Measurements from ENCODE around the gene PRMT6.
"Not testable (repeated sequence)": the region's sequence is repeated elsewhere in the genome, so short reads cannot be mapped to it uniquely, and the experiment has no call there.

The PRMT6 gene

DNA sequence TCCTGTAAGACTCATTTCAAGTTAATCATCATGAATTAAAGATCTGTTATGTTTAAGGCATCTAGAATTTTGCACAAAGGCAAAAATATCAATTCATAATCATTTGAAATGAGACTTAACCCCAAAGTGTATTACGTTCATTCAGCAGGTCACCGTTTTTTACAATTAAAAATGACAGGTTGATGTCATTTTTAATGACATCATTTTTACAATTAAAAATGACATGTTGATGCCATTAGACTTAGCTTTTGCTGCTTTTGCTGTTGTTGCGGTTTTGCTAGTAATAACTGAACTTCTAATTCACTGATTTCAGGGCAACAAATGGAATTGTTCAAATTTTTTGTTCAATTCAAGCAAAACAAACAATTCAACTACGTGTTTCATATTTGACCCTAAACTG is 17.0 kb downstream of the PRMT6 start:
- TF ChIP-seq, protein P1, sequence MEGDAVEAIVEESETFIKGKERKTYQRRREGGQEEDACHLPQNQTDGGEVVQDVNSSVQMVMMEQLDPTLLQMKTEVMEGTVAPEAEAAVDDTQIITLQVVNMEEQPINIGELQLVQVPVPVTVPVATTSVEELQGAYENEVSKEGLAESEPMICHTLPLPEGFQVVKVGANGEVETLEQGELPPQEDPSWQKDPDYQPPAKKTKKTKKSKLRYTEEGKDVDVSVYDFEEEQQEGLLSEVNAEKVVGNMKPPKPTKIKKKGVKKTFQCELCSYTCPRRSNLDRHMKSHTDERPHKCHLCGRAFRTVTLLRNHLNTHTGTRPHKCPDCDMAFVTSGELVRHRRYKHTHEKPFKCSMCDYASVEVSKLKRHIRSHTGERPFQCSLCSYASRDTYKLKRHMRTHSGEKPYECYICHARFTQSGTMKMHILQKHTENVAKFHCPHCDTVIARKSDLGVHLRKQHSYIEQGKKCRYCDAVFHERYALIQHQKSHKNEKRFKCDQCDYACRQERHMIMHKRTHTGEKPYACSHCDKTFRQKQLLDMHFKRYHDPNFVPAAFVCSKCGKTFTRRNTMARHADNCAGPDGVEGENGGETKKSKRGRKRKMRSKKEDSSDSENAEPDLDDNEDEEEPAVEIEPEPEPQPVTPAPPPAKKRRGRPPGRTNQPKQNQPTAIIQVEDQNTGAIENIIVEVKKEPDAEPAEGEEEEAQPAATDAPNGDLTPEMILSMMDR (IDR thresholded peaks at IDR 0.05; ENCODE audit: borderline replicate concordance, insufficient read depth, low read depth, low read length) = no peak
- H3K4me3 ChIP-seq (ENCODE audit: low read depth, low read length) = no peak overlapping the region

GRCh38 chr1:107076841-107077240 is 20.4 kb downstream of the PRMT6 start:
- TF ChIP-seq, protein P1 (IDR thresholded peaks at IDR 0.05; ENCODE audit: borderline replicate concordance, insufficient read depth, low read depth, low read length) = no peak
- H3K4me3 ChIP-seq (ENCODE audit: low read depth, low read length) = no peak overlapping the region

- TF ChIP-seq, protein P1 (IDR thresholded peaks at IDR 0.05; ENCODE audit: borderline replicate concordance, insufficient read depth, low read depth, low read length) = no peak
- H3K4me3 ChIP-seq (ENCODE audit: low read depth, low read length) = no peak overlapping the region
Observed at GRCh38 chr1:107079249-107079648, 22.8 kb downstream of the PRMT6 start.

GRCh38 chr1:107081102-107081501 is 24.6 kb downstream of the PRMT6 start:
- TF ChIP-seq, protein P1 (IDR thresholded peaks at IDR 0.05; ENCODE audit: borderline replicate concordance, insufficient read depth, low read depth, low read length) = no peak
- H3K4me3 ChIP-seq (ENCODE audit: low read depth, low read length) = no peak overlapping the region

- TF ChIP-seq, protein P1 (IDR thresholded peaks at IDR 0.05; ENCODE audit: borderline replicate concordance, insufficient read depth, low read depth, low read length) = no peak
Observed at GRCh38 chr1:107091418-107091817, 34.9 kb downstream of the PRMT6 start.

GRCh38 chr1:107093395-107093794 is 36.9 kb downstream of the PRMT6 start:
- H3K4me3 ChIP-seq (ENCODE audit: low read depth, low read length) = not testable (repeated sequence)

More at GRCh38 chr1:107091418-107091817, 34.9 kb downstream of the PRMT6 start:
- H3K4me3 ChIP-seq (ENCODE audit: low read depth, low read length) = no peak overlapping the region

DNA sequence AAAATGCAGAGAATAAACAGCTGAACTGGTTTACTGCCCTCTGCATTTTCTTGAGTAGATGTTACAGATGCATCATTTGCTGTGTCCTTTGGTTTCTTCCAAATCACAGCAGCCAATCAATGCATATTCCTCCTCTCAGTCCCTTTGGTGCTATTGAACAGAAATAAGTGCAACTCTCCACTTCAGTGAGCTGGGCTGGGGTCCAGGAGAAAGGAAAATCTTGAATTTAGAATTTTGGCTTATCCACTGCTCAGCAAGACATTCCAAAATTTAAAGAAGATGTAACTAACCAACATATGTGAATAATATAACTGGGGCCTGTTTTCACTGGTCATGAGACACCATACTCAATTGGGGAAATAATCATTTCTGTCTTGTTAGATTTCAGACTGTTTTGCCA is 39.2 kb downstream of the PRMT6 start:
- no peak overlapping the region for H3K4me3 ChIP-seq (ENCODE audit: low read depth, low read length)
- TF ChIP-seq, protein P1 (IDR thresholded peaks at IDR 0.05; ENCODE audit: borderline replicate concordance, insufficient read depth, low read depth, low read length) = no peak

- TF ChIP-seq, protein P1 (IDR thresholded peaks at IDR 0.05; ENCODE audit: borderline replicate concordance, insufficient read depth, low read depth, low read length) = no peak
- H3K4me3 ChIP-seq (ENCODE audit: low read depth, low read length) = no peak overlapping the region
Observed at GRCh38 chr1:107096690-107097089, 40.2 kb downstream of the PRMT6 start.
